Lower leg skin (tissue), 4 donors: ENCODE measurements around the gene AURKAIP1. TPM values are rescaled to one million over a fixed set of nuclear protein-coding genes. Genes with fewer than 3 reads are reported as not detected.
"Not testable (repeated sequence)": the region's sequence is repeated elsewhere in the genome, so short reads cannot be mapped to it uniquely, and the experiment has no call there.

Experiments used
- DNase-seq, 2 donors: peaks; one replicate each; pipeline ENCODE4 v3.0.0-alpha.2; 2019; ENCODE audit warnings: low spot score in 2 of 2
- H3K4me3 ChIP-seq: fragments of 200-600 bp; sonication (generic); 2 replicates; pipeline ENCODE4 v1.5.1; 2017; ENCODE audit warnings: mild to moderate bottlenecking, low read depth; ENCODE audit not compliant: poor library complexity, severe bottlenecking
- CTCF ChIP-seq, 3 donors: fragments of 450-650 bp; IDR thresholded peaks; one replicate each; pipeline ENCODE4 v1.5.1; 2016; ENCODE audit warnings: antibody characterized with exemption in 3 of 3, mild to moderate bottlenecking in 3 of 3, moderate library complexity in 2 of 3
- POLR2A ChIP-seq, 2 donors: fragments of 450-650 bp; IDR thresholded peaks; one replicate each; pipeline ENCODE4 v1.6.1; 2016 to 2017; ENCODE audit warnings: antibody characterized with exemption in 2 of 2, mild to moderate bottlenecking in 1 of 2, moderate library complexity in 1 of 2
- WGBS, 2 donors: methylation state at CpG; one replicate each; pipeline ENCODE4 v1.1.5; 2018; 5-methylcytosine and 5-hydroxymethylcytosine counted together
- intact Hi-C: fragments of 100-400 bp; cut with DNase I; formaldehyde crosslinking; loops from one replicate; pipeline ENCODE4 v1.15.0; 2023; ENCODE audit warnings: low total_unique reads
- total RNA-seq, 4 donors: library from RNA; depleted of rRNA; stranded (reverse); fragments of >200 nt; gene quantifications; one replicate each; pipeline ENCODE4 v1.1.0, GENCODE V29; 2016

AURKAIP1 gene
- total RNA-seq, 4 donors from 2014 or later = 97.3 to 140 (median 114) TPM

- TF ChIP-seq POLR2A (IDR thresholded peaks at IDR 0.05) = no peak
- TF ChIP-seq CTCF (IDR thresholded peaks at IDR 0.05) = no peak
- WGBS, 2 donors = 65 to 76% methylated on average over 14 to 18 of the region's 18 CpGs
- no peak within 1 kb of the TSS for H3K4me3 ChIP-seq
- DNase-seq = no peak
- intact Hi-C loops = no loop called here
Measured at GRCh38 chr1:1421147-1421906, 46.3 kb upstream of the AURKAIP1 start, which contains the start of gene ANKRD65. Gene ANKRD65, minus strand, starts transcription at chr1:1421276. Its CDS starts 271 bp downstream, at chr1:1421005.

GRCh38 chr1:1420654-1421141, 45.7 kb upstream of the AURKAIP1 start:
- intact Hi-C loops = no loop called here
- DNase-seq = no peak
- H3K4me3 ChIP-seq = no peak overlapping the region
- WGBS, 2 donors = 63 to 73% methylated on average over 7 to 12 of the region's 12 CpGs
- TF ChIP-seq CTCF (IDR thresholded peaks at IDR 0.05) (no peak), POLR2A (IDR thresholded peaks at IDR 0.05) (no peak)

GRCh38 chr1:1419813-1420653, 45.0 kb upstream of the AURKAIP1 start:
- intact Hi-C loops = no loop called here
- WGBS, 2 donors = 5 to 32% methylated on average over 9 to 34 of the region's 112 CpGs
- no peak for DNase-seq
- H3K4me3 ChIP-seq = no peak overlapping the region
- TF ChIP-seq CTCF (IDR thresholded peaks at IDR 0.05) = no peak
- no peak for TF ChIP-seq POLR2A (IDR thresholded peaks at IDR 0.05)

GRCh38 chr1:1419363-1419812, 44.4 kb upstream of the AURKAIP1 start:
- no peak for TF ChIP-seq CTCF (IDR thresholded peaks at IDR 0.05)
- TF ChIP-seq POLR2A (IDR thresholded peaks at IDR 0.05) = no peak
- DNase-seq = no peak
- 81 to 82% methylated on average over 8 to 17 of the region's 21 CpGs for WGBS, 2 donors
- intact Hi-C loops = no loop called here
- H3K4me3 ChIP-seq = no peak overlapping the region

- WGBS, 2 donors = 78 to 85% methylated on average over 22 to 24 of the region's 26 CpGs
- intact Hi-C loops = no loop called here
- TF ChIP-seq POLR2A (IDR thresholded peaks at IDR 0.05) (no peak), CTCF (IDR thresholded peaks at IDR 0.05) (no peak)
- no peak overlapping the region for H3K4me3 ChIP-seq
- no peak for DNase-seq
Measured at GRCh38 chr1:1418464-1419362, 43.7 kb upstream of the AURKAIP1 start.

- WGBS, 2 donors = 73 to 74% methylated on average over 25 of the region's 25 CpGs
- DNase-seq, intact Hi-C loops, H3K4me3 ChIP-seq: not testable (repeated sequence)
Measured at GRCh38 chr1:1417825-1418463, 42.9 kb upstream of the AURKAIP1 start.

- intact Hi-C loops, H3K4me3 ChIP-seq, DNase-seq: not testable (repeated sequence)
- 77 to 81% methylated on average over 5 of the region's 5 CpGs for WGBS, 2 donors
Measured at GRCh38 chr1:1417396-1417795, 42.4 kb upstream of the AURKAIP1 start.
